B cell (primary cell): ENCODE data around the gene THOP1.

ENCODE experiments used
- CTCF ChIP-seq: fragments of 200-600 bp; IDR thresholded peaks from one replicate; pipeline ENCODE4 v1.8.0; 2022; ENCODE audit warnings: antibody characterized with exemption, mild to moderate bottlenecking
- EZH2 ChIP-seq: IDR thresholded peaks from 2 replicates; pipeline ENCODE4 v1.6.1; 2012; ENCODE audit warnings: borderline replicate concordance, low read depth, mild to moderate bottlenecking, moderate library complexity, low read length; ENCODE audit not compliant: insufficient read depth, poor library complexity, severe bottlenecking

- TF ChIP-seq CTCF (no peak), EZH2 (no peak)
These were observed 5.0 kb upstream of the THOP1 start for GRCh38 chr19:2780284-2780683.
